ENCODE measurements around the gene NOTCH1.

DNA sequence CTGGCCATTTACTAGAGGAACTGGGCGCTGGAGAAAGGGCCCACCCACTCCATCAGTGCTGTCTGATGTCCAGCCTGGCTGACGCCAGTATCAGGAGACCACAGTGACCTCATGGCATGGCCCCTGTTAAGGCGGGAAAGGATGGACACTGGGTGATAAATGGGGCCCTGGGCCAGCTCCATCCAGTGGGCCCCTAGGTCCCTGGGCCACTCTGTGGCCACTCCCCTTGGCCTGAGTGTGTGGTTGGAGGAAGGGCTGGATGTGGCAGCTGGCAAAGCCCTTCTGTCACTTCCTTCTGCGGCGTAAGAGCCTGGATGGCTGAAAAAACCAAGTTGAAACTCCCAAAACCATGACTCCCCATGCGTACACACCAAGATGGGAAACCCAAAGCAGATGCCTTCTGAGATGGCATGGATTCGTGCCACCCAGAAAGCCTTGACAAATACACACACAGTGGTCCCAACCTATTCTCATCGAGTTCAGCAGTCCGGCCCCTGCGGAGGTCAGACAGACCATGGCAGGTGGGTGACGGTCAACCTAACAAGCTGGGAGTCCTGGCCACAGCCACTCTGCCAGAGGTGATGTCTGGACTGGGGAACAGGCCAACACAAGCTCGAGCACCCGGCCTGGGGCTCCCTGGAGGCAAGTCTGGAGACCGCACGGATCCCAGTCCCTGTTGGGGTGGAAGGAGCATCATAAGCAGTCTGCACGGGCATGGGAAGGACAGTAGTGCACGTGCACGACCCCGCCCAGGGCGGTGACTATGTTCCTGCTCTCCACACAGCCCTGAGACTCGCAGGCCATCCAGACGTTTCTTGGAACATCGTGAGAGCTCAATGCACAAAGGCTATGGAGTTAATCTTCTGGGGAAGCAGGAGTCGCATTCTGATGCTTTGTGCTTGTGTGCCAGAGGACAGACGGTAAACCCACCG, 45.2 kb upstream of the NOTCH1 start:
- no peak for TF ChIP-seq GATA2 (IDR thresholded peaks at IDR 0.05; ENCODE audit: low read depth, low read length)
- no peak for TF ChIP-seq GATA3 (IDR thresholded peaks at IDR 0.05; ENCODE audit: low read depth, low read length)
